Neuronal stem cell (in vitro differentiated cells): ENCODE data around the gene TRMT61A.

Experiments used
- DNase-seq: peaks from one replicate; pipeline ENCODE4 v3.0.0-alpha.2; 2013; ENCODE audit warnings: low spot score
- H2AFZ ChIP-seq: one replicate; pipeline ENCODE4 v1.6.1; 2013; ENCODE audit warnings: mild to moderate bottlenecking, low read length, inconsistent platforms
- H2AK5ac ChIP-seq: 2 replicates; pipeline ENCODE4 v1.6.1; 2013; ENCODE audit warnings: low read depth, mild to moderate bottlenecking, inconsistent platforms, low read length, moderate library complexity, mixed read lengths
- H2BK120ac ChIP-seq: 2 replicates; pipeline ENCODE4 v1.6.1; 2013; ENCODE audit warnings: low read depth, mild to moderate bottlenecking, inconsistent platforms, low read length, moderate library complexity, mixed read lengths
- H2BK12ac ChIP-seq: one replicate; pipeline ENCODE4 v1.6.1; 2013; ENCODE audit warnings: low read length, inconsistent platforms
- H2BK15ac ChIP-seq: 2 replicates; pipeline ENCODE4 v1.6.1; 2013; ENCODE audit warnings: mild to moderate bottlenecking, low read length, inconsistent platforms, mixed read lengths
- H2BK5ac ChIP-seq: one replicate; pipeline ENCODE4 v1.6.1; 2013; ENCODE audit warnings: inconsistent platforms, mild to moderate bottlenecking, low read length, moderate library complexity
- H3K14ac ChIP-seq: one replicate; pipeline ENCODE4 v1.6.1; 2013; ENCODE audit warnings: low read length, inconsistent platforms
- H3K18ac ChIP-seq: 2 replicates; pipeline ENCODE4 v1.6.1; 2013; ENCODE audit warnings: low read length, inconsistent platforms
- H3K23ac ChIP-seq: 2 replicates; pipeline ENCODE4 v1.6.1; 2013; ENCODE audit warnings: low read depth, mild to moderate bottlenecking, mixed read lengths, low read length, inconsistent platforms; ENCODE audit not compliant: poor library complexity
- H3K27ac ChIP-seq: replicated peaks from 3 replicates; pipeline ENCODE4 v1.5.1; 2013; ENCODE audit warnings: low read length, inconsistent platforms
- H3K27me3 ChIP-seq, 3 experiments: 2 replicates each; pipeline ENCODE4 v1.6.1; 2013; ENCODE audit warnings: low read length in 3 of 3, mild to moderate bottlenecking in 2 of 3, inconsistent platforms in 1 of 3, low read depth in 1 of 3, mixed read lengths in 1 of 3, moderate library complexity in 1 of 3; ENCODE audit not compliant: control insufficient read depth in 3 of 3, insufficient read depth in 3 of 3
- H3K36me3 ChIP-seq, 2 donors: replicated peaks in 1 of 2; 2 replicates each; pipeline ENCODE4 v1.6.1; 2013; ENCODE audit warnings: low read length in 2 of 2; ENCODE audit not compliant: control insufficient read depth in 2 of 2, insufficient read depth in 2 of 2
- H3K4ac ChIP-seq: 2 replicates; pipeline ENCODE4 v1.6.1; 2013; ENCODE audit warnings: inconsistent platforms, mild to moderate bottlenecking, low read length, moderate library complexity
- H3K4me1 ChIP-seq, 2 donors: 1 replicate in 1 of 2; 2 replicates in 1 of 2; pipeline ENCODE4 v1.6.1; 2013; ENCODE audit warnings: low read length in 2 of 2, low read depth in 1 of 2; ENCODE audit not compliant: control insufficient read depth in 2 of 2, insufficient read depth in 1 of 2
- H3K4me2 ChIP-seq: one replicate; pipeline ENCODE4 v1.6.1; 2013; ENCODE audit warnings: mild to moderate bottlenecking, low read length, inconsistent platforms; ENCODE audit not compliant: insufficient read depth, poor library complexity, severe bottlenecking
- H3K4me3 ChIP-seq, 2 donors: 2 replicates each; pipeline ENCODE4 v1.5.1; 2013; ENCODE audit warnings: low read length in 2 of 2, mild to moderate bottlenecking in 2 of 2, inconsistent platforms in 1 of 2, moderate library complexity in 1 of 2
- H3K79me1 ChIP-seq: one replicate; pipeline ENCODE4 v1.6.1; 2013; ENCODE audit warnings: low read depth, mild to moderate bottlenecking, inconsistent platforms, low read length, moderate library complexity
- H3K9ac ChIP-seq: one replicate; pipeline ENCODE4 v1.6.1; 2013; ENCODE audit warnings: mild to moderate bottlenecking, low read depth, low read length, inconsistent platforms; ENCODE audit not compliant: poor library complexity
- H3K9me3 ChIP-seq, 2 donors: replicated peaks in 1 of 2; 2 replicates each; pipeline versions ENCODE3 to v1.6.1; 2013; ENCODE audit warnings: low read length in 2 of 2, mild to moderate bottlenecking in 2 of 2, inconsistent platforms in 1 of 2, low read depth in 1 of 2, mixed read lengths in 1 of 2, moderate library complexity in 1 of 2; ENCODE audit not compliant: control insufficient read depth in 2 of 2, insufficient read depth in 1 of 2
- H4K8ac ChIP-seq: one replicate; pipeline ENCODE4 v1.6.1; 2013; ENCODE audit warnings: low read depth, mild to moderate bottlenecking, inconsistent platforms, low read length, moderate library complexity
- H4K91ac ChIP-seq: one replicate; pipeline ENCODE4 v1.6.1; 2013; ENCODE audit warnings: low read length, low read depth, mild to moderate bottlenecking, inconsistent platforms; ENCODE audit not compliant: poor library complexity
- WGBS, 2 donors: extraction: QIAGEN DNeasy Blood & Tissue Kit; methylation state at CpG; one replicate each; pipeline ENCODE4 v1.1.7; 2013; ENCODE audit warnings: missing lambda C conversion rate in 2 of 2, mixed read lengths in 1 of 2; ENCODE audit not compliant: insufficient read length in 2 of 2, insufficient replicate concordance in 1 of 2; ENCODE audit errors: extremely low coverage in 2 of 2; 5-methylcytosine and 5-hydroxymethylcytosine counted together

The TRMT61A gene

GRCh38 chr14:103563844-103564505 lies 35.0 kb downstream of the TRMT61A start:
- Histone ChIP-seq H3K36me3 (peaks cover 6 to 33% of the 10 kb centered on the region in 2 donors), H3K4me2 (peak overlapping the region; percentile 83), H3K9ac (no peak overlapping the region), H2BK120ac (no peak overlapping the region), H2BK15ac (no peak overlapping the region), H2AK5ac (no peak overlapping the region), H2BK12ac (no peak overlapping the region), H4K91ac (no peak overlapping the region), H3K14ac (no peak overlapping the region), H3K4me1 (peaks cover 8 to 16% of the 10 kb centered on the region in 2 donors), H4K8ac (no peak overlapping the region), H3K4ac (no peak overlapping the region), H3K27ac (no peak overlapping the region), H2BK5ac (no peak overlapping the region), H2AFZ (no peak overlapping the region), H3K79me1 (peaks cover 19% of the 10 kb centered on the region), H3K9me3 (no peaks in the 10 kb centered on the region), H3K23ac (no peak overlapping the region), H3K18ac (no peak overlapping the region), H3K4me3 (peak overlapping the region in 1 of 2 donors; percentile 97), H3K27me3 (no peaks in the 10 kb centered on the region)
- WGBS, 2 donors, result no CpG with 5 or more reads among the region's 21 CpGs
- DNase-seq, result no peak

- no peak overlapping the region for H4K91ac ChIP-seq
- no peak overlapping the region for H3K4me3 ChIP-seq
- no peak overlapping the region for H3K9ac ChIP-seq
- no peak for DNase-seq
- no peak overlapping the region for H3K4me2 ChIP-seq
- H2BK120ac ChIP-seq, result no peak overlapping the region
- WGBS, 2 donors, result no CpG with 5 or more reads among the region's 8 CpGs
- H3K36me3 ChIP-seq, result peaks cover 4 to 37% of the 10 kb centered on the region in 2 donors
- no peaks in the 10 kb centered on the region for H3K9me3 ChIP-seq
- H2AFZ ChIP-seq, result peak overlapping the region; percentile 7
- H2BK12ac ChIP-seq, result no peak overlapping the region
- no peak overlapping the region for H3K18ac ChIP-seq
- H2AK5ac ChIP-seq, result no peak overlapping the region
- no peak overlapping the region for H3K27ac ChIP-seq
- H3K79me1 ChIP-seq, result peaks cover 8% of the 10 kb centered on the region
- H4K8ac ChIP-seq, result no peak overlapping the region
- no peak overlapping the region for H3K23ac ChIP-seq
- no peak overlapping the region for H3K14ac ChIP-seq
- H3K4me1 ChIP-seq, result peaks cover 0 to 6% of the 10 kb centered on the region in 2 donors
- no peak overlapping the region for H3K4ac ChIP-seq
- H2BK15ac ChIP-seq, result no peak overlapping the region
- no peaks in the 10 kb centered on the region for H3K27me3 ChIP-seq
- no peak overlapping the region for H2BK5ac ChIP-seq
Measured at GRCh38 chr14:103568952-103569351, 40.0 kb downstream of the TRMT61A start.

- peak overlapping the region; percentile 47 for H3K9ac ChIP-seq
- H3K14ac ChIP-seq, result no peak overlapping the region
- no peak overlapping the region for H3K4me2 ChIP-seq
- H3K27me3 ChIP-seq, result no peaks in the 10 kb centered on the region
- H3K23ac ChIP-seq, result no peak overlapping the region
- peaks cover 5 to 41% of the 10 kb centered on the region in 2 donors for H3K36me3 ChIP-seq
- no peak overlapping the region for H3K27ac ChIP-seq
- H3K18ac ChIP-seq, result no peak overlapping the region
- no peak overlapping the region for H4K8ac ChIP-seq
- H4K91ac ChIP-seq, result no peak overlapping the region
- H3K9me3 ChIP-seq, result no peaks in the 10 kb centered on the region
- no peak overlapping the region for H2BK5ac ChIP-seq
- H2AK5ac ChIP-seq, result no peak overlapping the region
- WGBS, 2 donors, result no CpG with 5 or more reads among the region's 11 CpGs
- peak overlapping the region; percentile 7 for H2AFZ ChIP-seq
- DNase-seq, result no peak
- no peak overlapping the region for H2BK15ac ChIP-seq
- H3K4me1 ChIP-seq, result peaks cover 0 to 6% of the 10 kb centered on the region in 2 donors
- peaks cover 8% of the 10 kb centered on the region for H3K79me1 ChIP-seq
- H3K4me3 ChIP-seq, result no peak overlapping the region
- no peak overlapping the region for H3K4ac ChIP-seq
- H2BK12ac ChIP-seq, result no peak overlapping the region
- no peak overlapping the region for H2BK120ac ChIP-seq
Measured at GRCh38 chr14:103569408-103569807, 40.4 kb downstream of the TRMT61A start.

GRCh38 chr14:103574104-103574503 lies 45.1 kb downstream of the TRMT61A start:
- WGBS, 2 donors, result no CpG with 5 or more reads among the region's 6 CpGs
- Histone ChIP-seq H4K91ac (no peak overlapping the region), H2BK120ac (no peak overlapping the region), H4K8ac (no peak overlapping the region), H3K14ac (no peak overlapping the region), H2BK15ac (no peak overlapping the region), H3K4me1 (peaks cover 3 to 11% of the 10 kb centered on the region in 2 donors), H3K4me3 (no peak overlapping the region), H3K27ac (no peak overlapping the region), H3K18ac (no peak overlapping the region), H3K23ac (no peak overlapping the region), H2BK12ac (no peak overlapping the region), H3K9me3 (no peaks in the 10 kb centered on the region), H3K9ac (no peak overlapping the region), H3K27me3 (no peaks in the 10 kb centered on the region), H2BK5ac (no peak overlapping the region), H3K4me2 (no peak overlapping the region), H2AK5ac (no peak overlapping the region), H3K79me1 (peaks cover 9% of the 10 kb centered on the region), H3K36me3 (peaks cover 17 to 62% of the 10 kb centered on the region in 2 donors), H2AFZ (no peak overlapping the region), H3K4ac (no peak overlapping the region)
- no peak for DNase-seq
